ENCODE results near the gene LOXL3.

Gene LOXL3

DNA sequence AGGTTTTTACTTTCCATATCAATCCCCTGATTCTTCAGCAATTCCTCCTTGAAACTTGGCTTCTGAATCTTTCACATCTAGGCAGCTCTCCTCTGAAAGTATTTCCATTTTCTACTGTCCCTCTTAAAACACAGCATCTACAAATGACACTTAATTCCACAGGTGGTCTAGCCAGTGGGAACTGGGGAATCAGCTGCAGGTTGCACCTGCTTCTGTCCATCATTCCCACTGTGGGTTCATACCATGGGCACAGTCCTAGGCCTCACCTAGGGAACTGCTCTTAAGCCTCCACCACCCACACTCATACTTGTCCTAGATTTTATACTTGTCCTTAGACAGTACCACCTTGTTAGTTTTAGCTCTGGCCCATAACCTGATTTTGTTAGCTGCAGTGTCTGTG, 2.2 kb downstream of the LOXL3 start:
- H3F3A ChIP-seq (ENCODE audit: low read depth) = no peaks in the 10 kb centered on the region
- no peak overlapping the region for H3K4me2 ChIP-seq (ENCODE audit: low read depth, low read length, poor library complexity, severe bottlenecking)
- no peak overlapping the region for H3K9ac ChIP-seq (ENCODE audit: low read depth, low read length, poor library complexity, severe bottlenecking)
- H3K27me3 ChIP-seq (ENCODE audit: insufficient read depth, low read length, poor library complexity, severe bottlenecking) = no peaks in the 10 kb centered on the region
- TF ChIP-seq EZH2phosphoT487 (IDR thresholded peaks at IDR 0.05; ENCODE audit: borderline replicate concordance) = no peak
- TF ChIP-seq, protein P1, sequence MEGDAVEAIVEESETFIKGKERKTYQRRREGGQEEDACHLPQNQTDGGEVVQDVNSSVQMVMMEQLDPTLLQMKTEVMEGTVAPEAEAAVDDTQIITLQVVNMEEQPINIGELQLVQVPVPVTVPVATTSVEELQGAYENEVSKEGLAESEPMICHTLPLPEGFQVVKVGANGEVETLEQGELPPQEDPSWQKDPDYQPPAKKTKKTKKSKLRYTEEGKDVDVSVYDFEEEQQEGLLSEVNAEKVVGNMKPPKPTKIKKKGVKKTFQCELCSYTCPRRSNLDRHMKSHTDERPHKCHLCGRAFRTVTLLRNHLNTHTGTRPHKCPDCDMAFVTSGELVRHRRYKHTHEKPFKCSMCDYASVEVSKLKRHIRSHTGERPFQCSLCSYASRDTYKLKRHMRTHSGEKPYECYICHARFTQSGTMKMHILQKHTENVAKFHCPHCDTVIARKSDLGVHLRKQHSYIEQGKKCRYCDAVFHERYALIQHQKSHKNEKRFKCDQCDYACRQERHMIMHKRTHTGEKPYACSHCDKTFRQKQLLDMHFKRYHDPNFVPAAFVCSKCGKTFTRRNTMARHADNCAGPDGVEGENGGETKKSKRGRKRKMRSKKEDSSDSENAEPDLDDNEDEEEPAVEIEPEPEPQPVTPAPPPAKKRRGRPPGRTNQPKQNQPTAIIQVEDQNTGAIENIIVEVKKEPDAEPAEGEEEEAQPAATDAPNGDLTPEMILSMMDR (conservative IDR thresholded peaks at IDR 0.05; ENCODE audit: low read length) = no peak
- peaks cover 31% of the 10 kb centered on the region for H3K4me1 ChIP-seq (ENCODE audit: insufficient read depth, low read length, poor library complexity, severe bottlenecking)
- no peaks in the 10 kb centered on the region for H3K9me2 ChIP-seq (replicated peaks; ENCODE audit: low read depth, low read length)
- H3K9me3 ChIP-seq (ENCODE audit: insufficient read depth, low read depth, low read length) = no peaks in the 10 kb centered on the region
- H2AFZ ChIP-seq (ENCODE audit: low read length) = no peak overlapping the region
- no peak overlapping the region for H3K4me3 ChIP-seq (ENCODE audit: low read length, poor library complexity, severe bottlenecking)
- peaks cover 26% of the 10 kb centered on the region for H3K79me2 ChIP-seq (ENCODE audit: insufficient read depth, low read length)
- H4K20me1 ChIP-seq (ENCODE audit: insufficient read depth, low read length, poor library complexity, severe bottlenecking) = peaks cover 9% of the 10 kb centered on the region
- no peaks in the 10 kb centered on the region for H3K36me3 ChIP-seq (ENCODE audit: insufficient read depth, low read length)

DNA sequence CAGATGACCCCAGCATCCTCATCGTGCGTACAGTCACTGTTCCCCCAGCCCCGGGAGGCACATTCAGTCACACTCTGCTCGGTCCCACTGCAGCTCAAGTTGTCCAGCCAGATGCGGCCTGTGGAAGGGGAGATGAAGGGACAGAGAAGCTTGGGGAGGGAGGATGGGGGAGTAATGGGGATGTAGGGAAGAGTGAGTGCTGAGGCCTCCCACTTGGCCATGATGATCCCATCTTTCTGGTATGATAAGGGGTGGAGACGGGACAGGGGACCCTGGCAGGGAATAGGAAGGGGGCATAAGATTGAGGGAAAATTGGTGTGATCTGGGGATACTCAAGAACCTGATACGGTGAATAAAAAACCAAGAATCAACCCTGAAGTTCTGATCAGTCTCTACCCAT, 3.5 kb downstream of the LOXL3 start:
- Histone ChIP-seq H3K4me1 (ENCODE audit: insufficient read depth, low read length, poor library complexity, severe bottlenecking) (peaks cover 18% of the 10 kb centered on the region), H3F3A (ENCODE audit: low read depth) (no peaks in the 10 kb centered on the region), H3K4me3 (ENCODE audit: low read length, poor library complexity, severe bottlenecking) (no peak overlapping the region), H3K36me3 (ENCODE audit: insufficient read depth, low read length) (no peaks in the 10 kb centered on the region), H3K9me3 (ENCODE audit: insufficient read depth, low read depth, low read length) (no peaks in the 10 kb centered on the region), H3K9ac (ENCODE audit: low read depth, low read length, poor library complexity, severe bottlenecking) (no peak overlapping the region), H4K20me1 (ENCODE audit: insufficient read depth, low read length, poor library complexity, severe bottlenecking) (peaks cover 3% of the 10 kb centered on the region), H3K27me3 (ENCODE audit: insufficient read depth, low read length, poor library complexity, severe bottlenecking) (no peaks in the 10 kb centered on the region), H3K79me2 (ENCODE audit: insufficient read depth, low read length) (peaks cover 13% of the 10 kb centered on the region), H2AFZ (ENCODE audit: low read length) (no peak overlapping the region), H3K9me2 (replicated peaks; ENCODE audit: low read depth, low read length) (no peaks in the 10 kb centered on the region), H3K4me2 (ENCODE audit: low read depth, low read length, poor library complexity, severe bottlenecking) (no peak overlapping the region)
- TF ChIP-seq, protein P1 (conservative IDR thresholded peaks at IDR 0.05; ENCODE audit: low read length) = no peak
- TF ChIP-seq EZH2phosphoT487 (IDR thresholded peaks at IDR 0.05; ENCODE audit: borderline replicate concordance) = no peak

DNA sequence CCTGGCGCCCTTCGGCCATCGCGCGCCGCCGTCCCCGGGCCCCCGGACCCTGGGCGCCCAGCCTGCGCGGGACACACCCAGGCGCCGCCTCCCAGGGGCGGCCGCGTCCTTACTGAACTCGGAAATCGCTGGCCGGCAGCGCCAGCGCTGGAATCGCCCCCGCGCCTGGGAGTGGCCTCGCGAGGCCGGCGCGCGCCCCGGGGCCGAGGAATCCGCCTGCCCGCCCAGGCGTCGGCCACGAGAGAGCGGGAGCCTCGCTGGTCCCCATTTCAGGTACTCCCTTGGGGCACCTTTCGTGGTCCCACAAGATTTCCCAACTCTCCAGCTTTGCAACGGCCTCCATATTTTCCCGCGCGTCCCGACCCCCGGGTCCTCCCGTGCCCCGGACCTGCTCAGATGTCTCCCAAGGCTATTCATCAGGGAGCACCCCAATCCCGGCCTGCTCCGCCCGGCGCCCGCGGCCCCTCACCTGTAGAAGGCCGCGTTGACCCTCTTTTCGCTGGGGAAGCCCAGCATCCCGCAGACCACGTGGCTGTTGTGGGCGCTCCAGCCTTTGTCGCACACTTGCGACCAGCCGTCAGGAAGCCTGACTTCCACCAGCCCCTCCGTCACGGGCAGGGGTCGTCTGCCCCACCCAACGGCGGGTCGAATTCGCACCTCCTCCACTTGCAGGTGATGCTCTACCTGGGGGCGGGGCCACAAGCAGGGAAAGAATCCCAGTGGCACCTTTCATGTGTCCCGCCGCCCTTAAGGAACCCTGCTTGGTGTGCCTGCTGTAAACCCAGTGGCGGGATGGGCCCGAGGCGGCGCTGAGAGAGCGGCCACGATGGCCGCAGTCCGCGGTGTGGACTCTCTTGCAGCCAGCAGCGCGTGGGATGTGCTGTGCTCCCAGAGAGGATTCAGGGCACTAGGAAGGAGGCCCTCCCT, 4.6 kb downstream of the LOXL3 start:
- H3K79me2 ChIP-seq (ENCODE audit: insufficient read depth, low read length) = 0 out of 2 replicates have a peak, but pooled peaks cover 2% of the 10 kb centered on the region
- no peak overlapping the region for H3K4me2 ChIP-seq (ENCODE audit: low read depth, low read length, poor library complexity, severe bottlenecking)
- H3K27me3 ChIP-seq (ENCODE audit: insufficient read depth, low read length, poor library complexity, severe bottlenecking) = no peaks in the 10 kb centered on the region
- no peaks in the 10 kb centered on the region for H4K20me1 ChIP-seq (ENCODE audit: insufficient read depth, low read length, poor library complexity, severe bottlenecking)
- H3F3A ChIP-seq (ENCODE audit: low read depth) = no peaks in the 10 kb centered on the region
- H3K36me3 ChIP-seq (ENCODE audit: insufficient read depth, low read length) = no peaks in the 10 kb centered on the region
- H3K4me3 ChIP-seq (ENCODE audit: low read length, poor library complexity, severe bottlenecking) = no peak overlapping the region
- H3K4me1 ChIP-seq (ENCODE audit: insufficient read depth, low read length, poor library complexity, severe bottlenecking) = peaks cover 14% of the 10 kb centered on the region
- no peaks in the 10 kb centered on the region for H3K9me3 ChIP-seq (ENCODE audit: insufficient read depth, low read depth, low read length)
- H3K9ac ChIP-seq (ENCODE audit: low read depth, low read length, poor library complexity, severe bottlenecking) = no peak overlapping the region
- TF ChIP-seq, protein P1 (conservative IDR thresholded peaks at IDR 0.05; ENCODE audit: low read length) = no peak
- TF ChIP-seq EZH2phosphoT487 (IDR thresholded peaks at IDR 0.05; ENCODE audit: borderline replicate concordance) = no peak
- no peaks in the 10 kb centered on the region for H3K9me2 ChIP-seq (replicated peaks; ENCODE audit: low read depth, low read length)
- H2AFZ ChIP-seq (ENCODE audit: low read length) = no peak overlapping the region

Data from Loucy (cell line).